Fibroblast of lung (primary cell): ENCODE measurements around the gene TYW3. TPM values are rescaled to one million over a fixed set of nuclear protein-coding genes. Genes with fewer than 3 reads are reported as not detected.

Experiments used
- DNase-seq, 2 donors: peaks; one replicate each; pipeline versions ENCODE4 v3.0.0 to v3.0.0-alpha.2; 2010; ENCODE audit warnings: low read depth in 2 of 2
- H2AFZ ChIP-seq: 2 replicates; pipeline ENCODE4 v1.5.1; 2012; ENCODE audit warnings: low read length, control low read depth, inconsistent platforms
- H3K27ac ChIP-seq: 2 replicates; pipeline ENCODE4 v1.5.1; 2011; ENCODE audit warnings: low read length, control low read depth; ENCODE audit not compliant: insufficient read depth
- H3K27me3 ChIP-seq: 2 replicates; pipeline ENCODE4 v1.5.1; 2011; ENCODE audit warnings: mild to moderate bottlenecking, low read length; ENCODE audit not compliant: control insufficient read depth, insufficient read depth
- H3K36me3 ChIP-seq: 2 replicates; pipeline ENCODE4 v1.5.1; 2011; ENCODE audit warnings: low read length; ENCODE audit not compliant: control insufficient read depth, insufficient read depth
- H3K4me1 ChIP-seq: 2 replicates; pipeline ENCODE4 v1.5.1; 2011; ENCODE audit warnings: low read length; ENCODE audit not compliant: control insufficient read depth, insufficient read depth; ENCODE audit errors: extremely low read depth
- H3K4me2 ChIP-seq: 2 replicates; pipeline ENCODE4 v1.5.1; 2011; ENCODE audit warnings: low read length, control low read depth; ENCODE audit not compliant: insufficient read depth; ENCODE audit errors: extremely low read depth
- H3K4me3 ChIP-seq, 4 experiments: fragments of 200-600 bp in 1 of 4; sonication (generic) in 1 of 4; replicated peaks in 1 of 4; 2 replicates each; pipeline ENCODE4 v1.5.1; 2011 to 2016; ENCODE audit warnings: low read length in 4 of 4, low read depth in 3 of 4, mild to moderate bottlenecking in 3 of 4, control low read depth in 2 of 4, inconsistent platforms in 1 of 4, mixed read lengths in 1 of 4; ENCODE audit not compliant: insufficient read depth in 1 of 4; ENCODE audit errors: control extremely low read depth in 1 of 4
- H3K79me2 ChIP-seq: 2 replicates; pipeline ENCODE4 v1.5.1; 2012; ENCODE audit warnings: mild to moderate bottlenecking, low read length, inconsistent platforms; ENCODE audit not compliant: control insufficient read depth, insufficient read depth
- H3K9ac ChIP-seq: 2 replicates; pipeline ENCODE4 v1.5.1; 2011; ENCODE audit warnings: mild to moderate bottlenecking, low read length, control low read depth; ENCODE audit not compliant: insufficient read depth
- H3K9me3 ChIP-seq: 2 replicates; pipeline ENCODE4 v1.5.1; 2012; ENCODE audit warnings: low read depth, low read length; ENCODE audit not compliant: control insufficient read depth, insufficient read depth
- H4K20me1 ChIP-seq: 2 replicates; pipeline ENCODE4 v1.5.1; 2011; ENCODE audit warnings: low read length; ENCODE audit not compliant: control insufficient read depth, insufficient read depth; ENCODE audit errors: extremely low read depth
- CTCF ChIP-seq, 2 donors: IDR thresholded peaks in 1 of 2; conservative IDR thresholded peaks in 1 of 2; 1 replicate in 1 of 2; 2 replicates in 1 of 2; pipeline ENCODE4 v1.5.1; 2011 to 2012; ENCODE audit warnings: low read length in 2 of 2, control low read depth in 1 of 2, inconsistent platforms in 1 of 2, low read depth in 1 of 2, mild to moderate bottlenecking in 1 of 2
- EZH2 ChIP-seq: IDR thresholded peaks from 2 replicates; pipeline ENCODE4 v1.5.1; 2012; ENCODE audit warnings: low read length, control low read depth, mild to moderate bottlenecking; ENCODE audit errors: missing control alignments
- polyA plus RNA-seq, 2 donors: library from polyadenylated mRNA; depleted of rRNA in 1 of 2; stranded (reverse) in 1 of 2; unstranded in 1 of 2; fragments of >200 nt; gene quantifications; 2 replicates each; pipeline ENCODE4 v1.2.1, GENCODE V29; 2011 to 2012; ENCODE audit warnings: missing spikeins in 1 of 2
- total RNA-seq: library from RNA; depleted of rRNA; stranded (reverse); fragments of >200 nt; gene quantifications from 2 replicates; pipeline ENCODE4 v1.2.1, GENCODE V29; 2014

TYW3 gene
- total and polyA plus RNA-seq, 2 donors (not counting 1 experiment from before 2014, with no cell fraction given) = 16.8 to 23.7 TPM

- no peak overlapping the region for H3K27ac ChIP-seq
- no peak for DNase-seq
- H2AFZ ChIP-seq = no peak overlapping the region
- no peaks in the 10 kb centered on the region for H3K36me3 ChIP-seq
- TF ChIP-seq EZH2 (no peak), CTCF (conservative IDR thresholded peaks at IDR 0.05 in 1 of 2, IDR thresholded peaks at IDR 0.05 in 1 of 2; ENCODE audit: low read depth in 1 of 2, low read length in 2 of 2) (no peak)
- no peaks in the 10 kb centered on the region for H3K27me3 ChIP-seq
- H3K79me2 ChIP-seq = no peaks in the 10 kb centered on the region
- H3K9ac ChIP-seq = no peak overlapping the region
- no peak overlapping the region for H3K4me3 ChIP-seq
- no peaks in the 10 kb centered on the region for H4K20me1 ChIP-seq
- H3K9me3 ChIP-seq = no peaks in the 10 kb centered on the region
- no peak overlapping the region for H3K4me2 ChIP-seq
- H3K4me1 ChIP-seq = no peaks in the 10 kb centered on the region
These were observed 79.2 kb downstream of the TYW3 start for GRCh38 chr1:74812180-74812541.

Other genes starting within 250 kb of the TYW3 start
- not detected in 2 replicates for gene LRRC53, start 220.5 kb upstream of the TYW3 start, total RNA-seq
- gene LRRC53, start 220.5 kb upstream of the TYW3 start, polyA plus RNA-seq = not detected in 2 replicates
- gene ERICH3, start 59.4 kb upstream of the TYW3 start, total RNA-seq = under 0.01 and 0.17 TPM in 2 replicates
- not detected in 2 replicates for gene ERICH3, start 59.4 kb upstream of the TYW3 start, polyA plus RNA-seq
- gene CRYZ, start 102 bp upstream of the TYW3 start, total RNA-seq = 36.0 and 50.2 TPM in 2 replicates
- 79.3 and 85.9 TPM in 2 replicates for gene CRYZ, start 102 bp upstream of the TYW3 start, polyA plus RNA-seq